CD4-positive, alpha-beta T cell (primary cell): ENCODE measurements around the gene FAM9A. TPM values are rescaled to one million over a fixed set of nuclear protein-coding genes. Genes with fewer than 3 reads are reported as not detected.

Source experiments
- ATAC-seq: fragments of 200-7000 bp; cut with Tn5 transposase; one replicate; pipeline ENCODE4 v1.10.0; 2022; ENCODE audit warnings: mild to moderate bottlenecking; ENCODE audit not compliant: poor library complexity
- CTCF ChIA-PET: fragments of 350-600 bp; sonication (Branson Sonifier 250); formaldehyde crosslinking; loops from one replicate; lab custom pipeline; 2021; ENCODE audit warnings: antibody characterized with exemption, inconsistent platforms; lab: Charles Lee
- POLR2A ChIA-PET: fragments of 350-600 bp; sonication (Branson Sonifier 250); formaldehyde crosslinking; loops from one replicate; lab custom pipeline; 2021; ENCODE audit warnings: antibody characterized with exemption, inconsistent platforms; lab: Charles Lee
- DNase-seq, 14 experiments: peaks; one replicate each; pipeline ENCODE4 v3.0.0-alpha.2; 2013 to 2020; ENCODE audit warnings: mixed read lengths in 2 of 14
- H3K27ac ChIP-seq, 2 donors: one replicate each; pipeline versions ENCODE4 v1.5.1 to v1.7.0; 2013; ENCODE audit warnings: low read length in 2 of 2, low read depth in 1 of 2, mild to moderate bottlenecking in 1 of 2
- H3K27me3 ChIP-seq, 2 experiments: 1 replicate in 1 of 2; 2 replicates in 1 of 2; pipeline versions ENCODE4 v1.6.1 to v1.7.0; 2013; ENCODE audit warnings: low read length in 2 of 2, control low read depth in 1 of 2, mild to moderate bottlenecking in 1 of 2, moderate library complexity in 1 of 2; ENCODE audit not compliant: insufficient read depth in 2 of 2, control insufficient read depth in 1 of 2
- H3K36me3 ChIP-seq: one replicate; pipeline ENCODE4 v1.6.1; 2013; ENCODE audit warnings: low read length, control low read depth; ENCODE audit not compliant: insufficient read depth
- H3K4me1 ChIP-seq: one replicate; pipeline ENCODE4 v1.6.1; 2013; ENCODE audit warnings: low read length, control low read depth; ENCODE audit not compliant: insufficient read depth
- H3K4me3 ChIP-seq: one replicate; pipeline ENCODE4 v1.5.1; 2013; ENCODE audit warnings: mild to moderate bottlenecking, low read length, moderate library complexity
- H3K9me3 ChIP-seq, 2 experiments: 1 replicate in 1 of 2; 2 replicates in 1 of 2; pipeline versions ENCODE4 v1.6.1 to v1.7.0; 2013; ENCODE audit warnings: low read length in 2 of 2, mild to moderate bottlenecking in 2 of 2, control low read depth in 1 of 2, moderate library complexity in 1 of 2; ENCODE audit not compliant: control insufficient read depth in 1 of 2, insufficient read depth in 1 of 2
- H3K27ac Mint-ChIP-seq: one replicate; pipeline ENCODE4 v1.8.0; 2020; ENCODE audit warnings: mixed read lengths
- H3K27me3 Mint-ChIP-seq: one replicate; pipeline ENCODE4 v1.8.0; 2021; ENCODE audit warnings: mixed read lengths
- H3K36me3 Mint-ChIP-seq: one replicate; pipeline ENCODE4 v1.8.0; 2021; ENCODE audit warnings: low read depth, mixed read lengths
- H3K4me1 Mint-ChIP-seq: one replicate; pipeline ENCODE4 v1.8.0; 2021; ENCODE audit warnings: low read depth, mixed read lengths
- H3K4me3 Mint-ChIP-seq: one replicate; pipeline ENCODE4 v1.8.0; 2020; ENCODE audit warnings: mild to moderate bottlenecking, mixed read lengths
- H3K9me3 Mint-ChIP-seq: one replicate; pipeline ENCODE4 v1.8.0; 2020; ENCODE audit warnings: mixed read lengths
- intact Hi-C, 2 experiments: fragments of 100-400 bp; cut with DNase I in 1 of 2; cut with micrococcal nuclease in 1 of 2; formaldehyde crosslinking; loops; one replicate each; pipeline versions ENCODE4 v1.15.1 to v1.9.0; 2023 to 2025; cut with DNase I, micrococcal nuclease
- polyA plus RNA-seq, 2 donors: library from polyadenylated mRNA; unstranded; fragments of 120-200 nt; gene quantifications; one replicate each; pipeline ENCODE4 v1.2.1, GENCODE V29; 2013
- total RNA-seq, 174 experiments: library from RNA in 2 of 174; stranded (reverse) in 2 of 174; gene quantifications; one replicate each; pipeline ENCODE4 v1.2.3 and lab custom pipeline; 2021 to 2026
- TF ChIP-seq, protein P1 (sequence below): fragments of 200-600 bp; IDR thresholded peaks from one replicate; pipeline ENCODE4 v1.8.0; 2022; ENCODE audit warnings: antibody characterized with exemption, mild to moderate bottlenecking

The FAM9A gene
- total RNA-seq (not detected), total RNA-seq (lab: John Stamatoyannopoulos, UW) (0 to 0.07 (median 0) reads per million in 172 experiments)
- polyA plus RNA-seq (2013, experiment 1 of 2), result not detected
- not detected for polyA plus RNA-seq (2013, experiment 2 of 2)

DNA sequence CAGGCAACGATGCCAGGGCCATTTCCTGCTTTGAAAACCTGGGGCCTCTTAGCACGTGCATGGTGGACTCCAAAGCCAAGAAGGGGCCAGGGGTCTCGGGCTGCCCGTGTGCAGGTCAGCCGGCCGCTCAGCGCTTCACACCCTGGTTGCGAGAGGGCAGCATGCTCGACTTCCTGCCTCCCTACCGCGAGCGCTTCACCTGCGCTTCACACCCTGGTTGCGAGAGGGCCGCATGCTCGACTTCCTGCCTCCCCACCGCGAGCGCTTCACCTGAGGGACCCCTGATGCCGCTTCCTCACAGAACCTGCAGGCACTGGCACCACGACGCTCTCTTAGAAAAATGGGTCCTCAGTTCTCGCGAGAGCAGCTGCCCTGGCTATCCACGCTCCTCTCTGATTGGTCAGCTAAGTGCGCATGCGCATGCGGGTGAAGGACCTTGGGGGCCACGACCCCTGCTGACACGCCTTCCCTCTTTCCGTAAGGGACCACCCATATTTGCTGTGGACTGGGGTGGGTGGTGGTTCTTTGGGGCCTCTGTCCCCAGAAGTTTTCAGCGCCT lies at the start of gene FAM9A:
Gene FAM9A, minus strand, starts transcription at position 343 of the 559 bp plus-strand sequence. CDS start 1,212 bp downstream, outside the sequence.
- no peaks in the 10 kb centered on the region for H3K4me1 Mint-ChIP-seq
- Histone ChIP-seq H3K27ac (no peak within 1 kb of the TSS), H3K9me3 (peaks cover 0 to 5% of the 10 kb centered on the region in 2 experiments), H3K4me1 (no peaks in the 10 kb centered on the region), H3K27me3 (no peaks in the 10 kb centered on the region), H3K4me3 (no peak within 1 kb of the TSS), H3K36me3 (no peaks in the 10 kb centered on the region)
- no peaks in the 10 kb centered on the region for H3K9me3 Mint-ChIP-seq
- intact Hi-C loops, result no loop called here
- ChIA-PET CTCF (no interaction called here), POLR2A (no interaction called here)
- no peak within 1 kb of the TSS for H3K4me3 Mint-ChIP-seq
- peaks cover 8% of the 10 kb centered on the region for H3K27me3 Mint-ChIP-seq
- TF ChIP-seq, protein P1, sequence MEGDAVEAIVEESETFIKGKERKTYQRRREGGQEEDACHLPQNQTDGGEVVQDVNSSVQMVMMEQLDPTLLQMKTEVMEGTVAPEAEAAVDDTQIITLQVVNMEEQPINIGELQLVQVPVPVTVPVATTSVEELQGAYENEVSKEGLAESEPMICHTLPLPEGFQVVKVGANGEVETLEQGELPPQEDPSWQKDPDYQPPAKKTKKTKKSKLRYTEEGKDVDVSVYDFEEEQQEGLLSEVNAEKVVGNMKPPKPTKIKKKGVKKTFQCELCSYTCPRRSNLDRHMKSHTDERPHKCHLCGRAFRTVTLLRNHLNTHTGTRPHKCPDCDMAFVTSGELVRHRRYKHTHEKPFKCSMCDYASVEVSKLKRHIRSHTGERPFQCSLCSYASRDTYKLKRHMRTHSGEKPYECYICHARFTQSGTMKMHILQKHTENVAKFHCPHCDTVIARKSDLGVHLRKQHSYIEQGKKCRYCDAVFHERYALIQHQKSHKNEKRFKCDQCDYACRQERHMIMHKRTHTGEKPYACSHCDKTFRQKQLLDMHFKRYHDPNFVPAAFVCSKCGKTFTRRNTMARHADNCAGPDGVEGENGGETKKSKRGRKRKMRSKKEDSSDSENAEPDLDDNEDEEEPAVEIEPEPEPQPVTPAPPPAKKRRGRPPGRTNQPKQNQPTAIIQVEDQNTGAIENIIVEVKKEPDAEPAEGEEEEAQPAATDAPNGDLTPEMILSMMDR, result no peak
- ATAC-seq, result no peak
- DNase-seq, result no peak
- H3K27ac Mint-ChIP-seq, result no peak within 1 kb of the TSS
- no peaks in the 10 kb centered on the region for H3K36me3 Mint-ChIP-seq

DNA sequence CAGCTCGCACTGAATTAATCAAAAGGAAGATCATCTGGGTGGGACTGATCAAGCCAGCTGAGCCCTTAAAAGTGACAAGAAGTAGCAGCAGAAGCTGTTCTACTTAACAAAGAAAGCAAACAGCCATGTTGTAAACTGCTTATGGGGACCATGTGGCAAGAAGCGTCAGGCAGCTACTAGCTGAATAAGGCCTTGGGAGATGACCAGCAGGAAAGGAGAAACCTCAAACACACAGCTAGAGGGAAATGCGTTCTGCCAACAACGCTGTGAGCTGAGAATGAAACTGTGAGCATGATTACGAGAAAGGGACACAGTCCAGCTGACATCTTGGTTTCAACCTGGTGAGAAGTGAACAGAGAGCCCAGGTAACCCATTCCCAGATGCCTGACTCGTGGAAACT lies 49.3 kb upstream of the FAM9A start:
- H3K27me3 Mint-ChIP-seq, result peaks cover 20% of the 10 kb centered on the region
- no peak overlapping the region for H3K27ac ChIP-seq
- TF ChIP-seq, protein P1, result no peak
- H3K36me3 ChIP-seq, result no peaks in the 10 kb centered on the region
- DNase-seq (no peak), ATAC-seq (no peak)
- no peak overlapping the region for H3K27ac Mint-ChIP-seq
- H3K9me3 ChIP-seq, result no peaks in the 10 kb centered on the region
- intact Hi-C loops, result no loop called here
- no peaks in the 10 kb centered on the region for H3K36me3 Mint-ChIP-seq
- H3K4me1 Mint-ChIP-seq, result no peaks in the 10 kb centered on the region
- no peaks in the 10 kb centered on the region for H3K9me3 Mint-ChIP-seq
- H3K4me3 ChIP-seq, result no peak overlapping the region
- H3K27me3 ChIP-seq, result peaks cover 4% of the 10 kb centered on the region in 2 experiments
- ChIA-PET CTCF (no interaction called here), POLR2A (no interaction called here)
- H3K4me1 ChIP-seq, result no peaks in the 10 kb centered on the region
- no peak overlapping the region for H3K4me3 Mint-ChIP-seq

DNA sequence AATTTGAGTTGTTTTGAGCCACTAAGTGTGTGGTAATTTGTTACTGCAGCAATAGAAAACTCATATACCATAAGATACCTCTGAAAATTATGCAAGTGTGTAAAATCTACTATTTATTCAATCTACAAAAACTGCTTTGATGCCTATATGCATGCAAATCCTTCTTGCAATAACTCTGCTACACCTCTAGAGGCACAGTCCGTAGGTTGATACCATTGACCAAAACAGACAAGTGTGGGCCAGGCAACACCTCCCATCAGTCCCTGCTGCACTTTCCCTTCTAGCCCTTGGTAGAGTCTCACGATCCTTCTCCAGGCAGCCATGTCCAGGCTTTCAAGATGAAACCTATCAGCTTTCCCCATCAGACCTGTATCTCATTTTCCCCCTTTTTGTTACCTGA lies 48.8 kb upstream of the FAM9A start:
- CTCF ChIA-PET, result no interaction called here
- H3K4me1 ChIP-seq, result no peaks in the 10 kb centered on the region
- DNase-seq (no peak), ATAC-seq (no peak)
- peaks cover 20% of the 10 kb centered on the region for H3K27me3 Mint-ChIP-seq
- H3K27me3 ChIP-seq, result peaks cover 4% of the 10 kb centered on the region in 2 experiments
- H3K27ac ChIP-seq, result no peak overlapping the region
- POLR2A ChIA-PET, result no interaction called here
- H3K9me3 ChIP-seq, result no peaks in the 10 kb centered on the region
- no peaks in the 10 kb centered on the region for H3K4me1 Mint-ChIP-seq
- TF ChIP-seq, protein P1, result no peak
- no peak overlapping the region for H3K4me3 ChIP-seq
- no peak overlapping the region for H3K4me3 Mint-ChIP-seq
- intact Hi-C loops, result no loop called here
- H3K27ac Mint-ChIP-seq, result no peak overlapping the region
- H3K9me3 Mint-ChIP-seq, result no peaks in the 10 kb centered on the region
- H3K36me3 ChIP-seq, result no peaks in the 10 kb centered on the region
- H3K36me3 Mint-ChIP-seq, result no peaks in the 10 kb centered on the region
